GM19351 (cell line): ENCODE data around the gene TLK2.
"Not testable (repeated sequence)": the region's sequence is repeated elsewhere in the genome, so short reads cannot be mapped to it uniquely, and the experiment has no call there.

Source experiments
- ATAC-seq: cut with Tn5 transposase; IDR thresholded peaks from one replicate; pipeline ENCODE4 v1.9.1; 2021; ENCODE audit warnings: mild to moderate bottlenecking, moderate library complexity; ENCODE audit not compliant: unreplicated experiment

TLK2 gene

DNA sequence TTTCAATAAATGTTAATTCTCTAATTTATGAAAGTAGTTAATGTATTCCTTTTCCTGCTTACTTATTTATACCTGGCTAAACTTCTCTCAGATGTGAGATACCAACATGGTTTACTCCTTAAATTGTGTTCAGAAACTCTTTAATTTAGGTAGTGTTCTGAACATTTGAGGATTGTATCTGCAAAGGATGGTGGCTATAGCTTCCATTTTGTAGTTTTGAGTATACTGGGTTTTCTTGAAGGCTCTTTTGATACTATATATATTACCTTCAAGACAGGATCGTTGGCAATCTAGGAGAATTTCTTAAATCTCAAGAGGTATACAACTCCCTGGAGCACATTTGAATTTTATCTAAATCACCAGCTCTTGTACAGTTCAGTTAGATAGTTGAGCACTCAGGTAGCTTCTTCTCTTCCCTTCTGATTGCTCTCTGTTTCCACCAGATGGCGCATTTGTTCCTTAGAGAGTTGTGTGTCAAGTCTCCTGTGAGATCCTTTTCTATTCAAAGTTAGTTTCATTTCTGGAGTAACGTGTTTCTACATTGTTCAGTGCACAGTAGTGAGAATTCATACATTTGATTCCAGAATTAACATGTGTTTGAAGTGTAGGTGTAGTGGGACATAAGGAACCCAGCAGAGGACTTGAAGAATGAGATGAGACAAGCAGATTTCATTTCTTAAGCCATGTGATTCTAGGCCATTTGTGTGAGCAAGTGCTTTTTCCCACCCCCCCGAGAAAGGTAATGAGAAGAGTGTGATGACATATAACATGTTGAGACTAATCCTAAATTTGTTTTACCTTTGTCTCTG is 74.4 kb downstream of the TLK2 start:
- peak; percentile 73 for ATAC-seq

DNA sequence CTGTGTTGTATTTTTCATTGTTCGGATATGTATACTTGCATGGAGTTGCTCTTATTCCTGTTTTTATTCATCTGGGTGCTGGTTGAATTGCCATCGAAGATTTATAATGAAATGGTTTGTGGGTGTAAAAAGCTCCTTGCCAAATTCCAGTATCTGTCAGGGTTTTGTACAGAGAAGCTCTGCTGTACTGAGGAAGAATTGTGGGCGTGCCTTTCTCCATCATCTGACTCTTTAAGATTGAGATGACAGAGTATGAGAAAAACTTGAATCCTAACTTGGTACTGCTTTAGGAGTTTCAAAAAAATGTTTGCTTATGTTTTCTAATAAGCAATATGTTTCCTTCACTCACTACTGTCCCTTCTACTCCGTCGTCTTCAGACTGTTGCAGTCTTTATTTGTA is 78.9 kb downstream of the TLK2 start:
- ATAC-seq, result not testable (repeated sequence)

DNA sequence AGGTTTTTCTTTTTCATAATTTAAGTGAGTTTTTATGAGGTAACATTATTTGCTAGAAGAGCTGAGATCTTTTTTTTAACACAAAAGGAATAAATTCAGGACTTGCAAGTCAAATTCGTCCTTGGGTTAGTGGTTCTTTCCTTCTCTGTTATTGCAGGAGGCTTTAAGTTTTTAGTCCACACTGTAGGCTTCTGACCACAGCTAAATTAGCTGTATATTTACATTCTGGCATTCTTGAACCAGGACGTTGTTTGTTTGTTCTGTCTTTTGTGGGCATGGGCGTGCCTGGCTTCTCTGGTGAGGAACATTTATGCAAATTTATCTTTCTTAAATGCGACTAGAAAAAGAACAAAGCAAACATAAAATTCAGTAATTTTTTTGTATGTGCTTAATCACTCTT is 80.3 kb downstream of the TLK2 start:
- not testable (repeated sequence) for ATAC-seq

DNA sequence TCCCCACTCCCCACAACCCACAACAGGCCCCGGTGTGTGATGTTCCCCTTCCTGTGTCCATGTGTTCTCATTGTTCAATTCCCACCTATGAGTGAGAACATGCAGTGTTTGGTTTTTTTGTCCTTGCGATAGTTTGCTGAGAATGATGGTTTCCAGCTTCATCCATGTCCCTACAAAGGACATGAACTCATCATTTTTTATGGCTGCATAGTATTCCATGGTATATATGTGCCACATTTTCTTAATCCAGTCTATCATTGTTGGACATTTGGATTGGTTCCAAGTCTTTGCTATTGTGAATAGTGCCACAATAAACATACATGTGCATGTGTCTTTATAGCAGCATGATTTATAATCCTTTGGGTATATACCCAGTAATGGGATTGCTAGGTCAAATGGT is 82.3 kb downstream of the TLK2 start:
- not testable (repeated sequence) for ATAC-seq

DNA sequence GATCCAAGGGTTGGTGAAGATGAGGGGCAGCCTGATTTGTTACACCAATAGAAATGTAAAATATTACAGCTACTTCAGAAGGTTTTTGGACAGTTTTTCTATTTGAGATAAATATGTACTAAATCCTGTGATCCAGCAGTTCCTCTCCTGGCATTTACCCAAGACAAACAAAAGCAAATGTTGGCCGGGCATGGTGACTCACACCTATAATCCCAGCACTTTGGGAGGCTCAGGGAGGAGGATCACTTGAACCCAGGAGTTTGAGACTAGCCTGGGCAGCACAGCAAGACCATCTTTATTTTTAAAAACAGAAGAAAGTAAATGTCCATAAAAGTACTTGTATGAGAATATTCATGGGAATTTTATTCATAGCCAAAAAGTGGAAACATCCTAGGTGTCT is 84.0 kb downstream of the TLK2 start:
- ATAC-seq, result no peak

DNA sequence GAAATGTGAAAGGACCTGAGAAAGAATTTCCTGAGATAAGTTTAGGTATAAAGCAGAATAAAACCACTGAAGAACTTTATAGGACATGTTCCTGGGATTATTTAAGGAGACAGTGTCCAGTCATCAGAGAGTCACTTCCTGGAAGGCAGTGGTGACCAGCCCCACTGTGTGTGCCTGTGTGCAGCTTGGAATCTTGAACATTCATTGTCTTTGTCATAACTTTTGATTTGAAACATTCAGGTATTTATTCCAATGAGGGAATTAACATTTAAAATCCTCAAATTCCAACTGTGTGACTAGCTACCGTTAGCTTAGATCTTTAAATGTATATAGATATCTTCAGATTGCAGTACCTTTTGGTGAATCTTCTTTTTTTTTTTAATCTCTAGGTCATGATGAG is 87.2 kb downstream of the TLK2 start:
- ATAC-seq, result no peak

DNA sequence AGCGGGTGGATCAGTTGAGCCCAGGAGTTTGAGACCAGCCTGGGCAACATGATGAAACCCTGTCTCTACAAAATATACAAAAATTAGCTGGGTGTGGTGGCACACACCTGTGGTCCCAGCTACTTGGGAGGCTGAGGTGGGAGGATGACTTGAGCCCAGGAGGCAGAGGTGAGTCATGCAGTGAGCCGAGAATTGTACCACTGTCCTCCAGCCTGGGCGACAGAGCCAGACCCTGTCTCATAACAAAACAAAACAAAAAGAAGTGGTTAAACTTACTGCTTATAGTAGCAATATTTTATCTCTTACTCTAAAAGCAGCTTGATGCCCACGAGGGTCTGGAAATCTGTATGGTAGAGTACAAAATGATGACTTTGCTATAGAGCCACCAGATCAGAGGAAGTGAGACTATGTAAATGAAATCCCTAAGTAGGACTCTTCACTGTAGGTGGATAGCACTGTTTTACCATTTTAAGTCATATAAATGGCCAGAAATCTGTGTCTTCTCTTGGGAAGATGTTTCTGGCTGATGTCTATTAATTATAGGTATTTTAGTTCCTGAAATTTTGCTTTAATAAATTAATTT is 88.5 kb downstream of the TLK2 start:
- no peak for ATAC-seq

DNA sequence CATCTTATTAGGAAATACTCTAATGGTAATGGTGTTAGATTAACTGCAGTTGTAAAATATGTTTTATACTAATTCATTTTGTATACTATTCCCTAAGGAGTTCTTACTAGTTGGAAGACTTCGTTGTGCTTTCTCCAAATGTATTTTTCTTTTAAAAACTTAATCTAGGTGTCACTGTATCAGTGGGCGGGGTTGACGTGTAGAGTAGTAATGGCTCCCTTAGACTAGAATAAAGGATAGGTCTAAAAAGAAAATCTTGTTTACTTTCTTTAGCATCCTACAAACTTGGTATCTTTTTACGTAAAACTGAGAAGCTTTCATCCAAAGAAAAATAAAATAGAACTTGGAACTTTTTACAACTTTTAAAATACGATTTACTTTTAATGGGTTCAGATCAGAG is 93.9 kb downstream of the TLK2 start:
- no peak for ATAC-seq

DNA sequence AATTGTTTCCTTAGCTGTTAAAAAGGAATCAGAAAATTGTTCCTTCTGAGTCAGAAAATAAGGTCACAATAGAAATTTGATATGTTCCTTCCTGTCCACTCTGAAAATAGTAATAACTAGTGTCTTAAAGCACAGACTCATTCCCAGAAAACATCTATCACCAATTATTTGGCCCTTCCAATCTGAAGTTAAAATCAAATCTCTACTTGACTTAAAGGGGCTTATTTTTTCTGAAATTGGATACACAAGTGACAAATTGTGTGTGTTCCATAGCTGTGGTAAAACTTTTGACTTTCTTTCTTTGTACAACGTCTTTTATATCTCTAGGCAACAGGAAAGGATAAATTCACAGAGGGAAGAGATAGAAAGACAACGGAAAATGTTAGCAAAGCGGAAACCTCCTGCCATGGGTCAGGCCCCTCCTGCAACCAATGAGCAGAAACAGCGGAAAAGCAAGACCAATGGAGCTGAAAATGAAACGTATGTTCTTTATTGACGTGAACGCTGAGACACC is 94.3 kb downstream of the TLK2 start:
- ATAC-seq, result no peak

DNA sequence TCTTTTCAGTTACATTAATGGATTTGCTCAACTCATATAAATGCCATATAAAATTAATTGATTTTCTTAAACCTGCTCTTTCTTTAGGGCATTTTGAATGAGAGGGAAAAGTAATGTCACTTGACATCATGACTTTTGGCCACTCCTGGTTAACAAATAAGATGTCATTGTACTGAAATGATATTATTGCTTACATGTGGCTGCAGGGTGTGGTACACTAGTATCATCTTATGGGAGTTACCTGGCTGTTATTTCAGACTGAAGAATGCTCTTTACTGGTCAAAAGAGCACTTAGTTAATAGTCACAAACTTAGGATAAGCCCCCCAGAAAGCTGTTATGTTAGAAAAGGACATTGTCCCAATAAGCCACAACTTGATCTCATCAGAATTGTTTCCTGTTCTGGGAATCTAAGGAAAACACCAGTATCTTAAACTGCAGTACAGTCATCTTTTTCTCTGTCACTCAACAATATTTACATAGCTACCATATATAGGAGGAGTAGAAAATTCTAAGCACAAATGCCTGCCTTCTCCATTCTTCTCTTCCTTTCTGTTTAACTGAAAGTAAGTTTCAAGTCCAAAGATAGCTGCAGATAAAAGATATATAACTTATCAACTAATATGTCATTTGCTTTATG is 95.0 kb downstream of the TLK2 start:
- ATAC-seq, result no peak

DNA sequence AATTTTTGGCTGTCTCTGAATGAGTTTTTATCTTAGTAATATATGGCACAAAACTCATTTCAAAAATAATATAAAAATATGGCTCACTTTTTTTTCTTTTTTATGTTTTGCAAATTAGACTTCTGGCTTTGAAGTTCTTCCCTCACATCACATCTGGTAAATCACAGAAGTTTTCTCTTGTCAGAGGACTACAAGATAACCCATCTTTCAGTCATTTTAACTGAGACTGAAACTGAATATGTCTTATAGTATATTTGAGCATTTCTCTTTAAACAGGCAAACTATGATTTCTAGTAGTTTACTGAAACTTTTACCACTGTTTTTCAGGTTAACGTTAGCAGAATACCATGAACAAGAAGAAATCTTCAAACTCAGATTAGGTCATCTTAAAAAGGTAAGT is 97.8 kb downstream of the TLK2 start:
- no peak for ATAC-seq

DNA sequence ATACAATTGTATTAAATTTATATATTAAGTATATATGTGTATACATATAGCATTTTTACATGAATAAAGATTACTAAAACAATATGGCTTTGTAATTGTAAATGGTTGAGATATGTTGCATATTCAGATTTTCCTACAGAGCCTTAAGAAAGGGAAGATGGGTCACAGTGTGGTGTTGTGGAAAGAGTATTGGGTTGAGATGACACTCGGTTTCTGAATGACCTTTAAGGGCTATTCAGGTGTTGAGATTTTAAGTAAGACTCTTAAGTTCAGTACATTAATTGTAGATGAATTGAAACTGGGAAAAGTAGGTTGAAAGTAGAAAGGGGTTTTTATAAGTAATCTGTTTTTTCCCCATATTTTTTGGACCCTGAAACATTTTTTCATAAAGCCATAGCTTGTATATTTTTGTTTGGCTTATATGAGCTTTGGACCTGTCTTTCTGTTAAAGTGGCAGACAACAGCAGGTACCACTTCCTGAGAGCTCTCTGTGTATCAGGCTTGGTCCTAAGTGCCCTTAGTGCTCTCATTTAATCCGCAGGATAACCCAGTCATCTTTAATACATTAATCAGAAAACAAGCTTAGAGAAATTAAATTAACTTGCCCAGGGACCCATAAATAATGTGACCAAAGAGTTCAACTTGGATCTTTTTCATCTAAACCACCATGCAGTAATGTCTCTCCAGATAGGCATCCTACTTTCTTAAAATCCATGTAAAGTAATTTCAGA is 100.3 kb downstream of the TLK2 start:
- no peak for ATAC-seq

DNA sequence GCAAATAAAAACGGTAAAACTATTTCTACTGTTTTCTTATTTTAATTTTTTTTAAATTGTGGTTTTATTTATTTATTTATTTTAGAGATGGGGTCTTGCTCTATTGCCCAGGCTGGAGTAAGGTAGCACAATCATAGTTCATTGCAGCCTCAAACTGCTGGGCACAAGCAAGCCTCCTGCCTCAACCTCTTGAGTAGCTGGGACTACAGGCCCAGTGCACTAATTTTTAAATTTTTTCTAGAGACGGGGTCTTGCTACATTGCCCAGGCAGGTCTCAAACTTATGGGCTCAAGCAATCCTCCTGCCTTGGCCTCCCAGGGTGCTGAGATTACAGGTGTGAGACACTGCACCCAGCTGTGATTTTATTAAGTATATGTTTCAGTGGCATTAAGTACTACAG is 102.3 kb downstream of the TLK2 start:
- ATAC-seq, result no peak

DNA sequence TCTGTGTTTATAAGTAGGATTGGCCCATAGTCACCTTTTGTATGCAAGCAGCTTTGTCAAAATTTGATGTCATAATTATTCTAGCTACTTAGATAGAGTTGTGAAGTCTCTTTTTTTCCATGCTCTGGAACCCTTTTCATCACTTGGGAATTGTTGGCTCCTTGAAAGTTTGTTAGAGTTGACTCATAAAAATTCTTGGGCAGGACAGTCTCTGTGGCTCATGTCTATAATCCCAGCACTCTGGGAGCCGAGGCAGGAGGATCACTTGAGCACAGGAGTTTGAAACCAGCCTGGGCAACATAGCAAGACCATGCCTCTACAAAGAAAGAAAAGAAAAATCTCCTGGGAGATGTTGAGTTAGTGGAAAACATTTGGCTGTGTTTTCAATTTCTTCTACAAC is 103.1 kb downstream of the TLK2 start:
- ATAC-seq, result no peak

DNA sequence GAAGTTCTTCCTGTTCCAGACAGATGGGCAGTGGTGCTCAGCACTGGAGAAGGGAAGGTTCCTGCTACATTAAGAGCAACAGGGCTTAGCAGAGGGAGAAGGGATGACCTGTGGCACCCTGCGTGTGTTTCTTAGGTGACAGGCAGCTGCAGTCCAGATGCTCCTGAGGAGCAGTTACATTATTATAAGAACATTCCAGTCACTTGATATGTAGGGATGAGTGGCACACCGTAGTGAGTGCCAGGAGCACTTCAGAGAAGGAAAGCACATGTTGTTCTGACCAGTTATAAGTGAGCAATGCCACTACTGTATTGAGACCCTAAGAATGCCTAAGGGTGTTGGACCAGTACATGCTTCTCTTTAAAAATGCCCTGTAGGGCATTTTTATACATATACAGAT is 108.9 kb downstream of the TLK2 start:
- no peak for ATAC-seq

DNA sequence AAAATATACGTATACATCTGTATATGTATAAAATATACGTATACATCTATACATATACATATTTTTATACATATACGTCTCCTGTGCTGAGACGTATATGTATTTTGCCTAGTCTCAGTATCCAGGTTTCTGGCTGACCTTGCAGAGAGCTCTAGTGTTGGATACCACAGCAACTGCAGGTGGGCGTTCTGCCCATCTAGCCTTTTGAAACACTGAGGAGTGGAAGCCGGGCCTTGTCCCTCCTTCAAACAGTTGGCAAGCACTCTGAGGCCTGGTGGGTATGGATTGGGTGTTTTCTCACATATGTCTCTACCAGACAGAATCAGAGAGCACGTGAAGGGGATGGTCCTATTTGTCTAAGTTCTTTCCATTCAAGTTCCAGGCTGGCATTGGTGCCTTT is 109.5 kb downstream of the TLK2 start:
- ATAC-seq, result no peak

DNA sequence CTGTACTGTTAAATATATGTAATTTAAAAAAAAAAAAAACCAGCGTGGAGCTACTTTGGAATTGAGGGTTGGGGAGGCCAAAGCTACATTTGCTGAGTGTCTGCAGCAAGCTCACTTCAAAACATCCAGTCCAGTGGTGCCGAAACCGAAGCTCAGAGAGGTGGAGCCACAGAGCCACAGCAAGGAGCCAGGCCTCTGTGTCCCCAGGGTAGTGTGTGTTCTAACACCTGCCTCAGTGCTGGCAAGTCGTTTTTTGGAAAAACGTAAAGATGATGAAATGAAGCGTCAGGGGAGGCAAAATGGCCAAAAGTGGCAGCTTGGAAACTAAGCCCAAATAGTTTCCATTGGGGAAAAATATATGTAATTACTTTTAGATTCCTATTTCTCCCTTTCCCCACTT is 112.7 kb downstream of the TLK2 start:
- ATAC-seq, result no peak

DNA sequence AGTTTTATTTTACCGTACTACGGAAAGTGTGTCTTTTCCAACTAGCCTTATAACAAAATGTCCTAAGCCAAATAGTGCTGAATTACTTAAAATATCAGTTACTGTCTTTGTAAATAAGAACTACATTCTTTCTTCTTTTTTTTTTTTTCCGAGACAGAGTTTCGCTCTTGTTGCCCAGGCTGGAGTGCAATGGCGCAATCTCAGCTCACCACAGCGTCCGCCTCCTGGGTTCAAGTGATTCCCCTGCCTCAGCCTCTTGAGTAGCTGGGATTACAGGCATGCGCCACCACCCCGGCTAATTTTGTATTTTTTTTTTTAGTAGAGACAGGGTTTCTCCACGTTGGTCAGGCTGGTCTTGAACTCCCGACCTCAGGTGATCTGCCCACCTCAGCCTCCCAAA is 113.2 kb downstream of the TLK2 start:
- not testable (repeated sequence) for ATAC-seq

DNA sequence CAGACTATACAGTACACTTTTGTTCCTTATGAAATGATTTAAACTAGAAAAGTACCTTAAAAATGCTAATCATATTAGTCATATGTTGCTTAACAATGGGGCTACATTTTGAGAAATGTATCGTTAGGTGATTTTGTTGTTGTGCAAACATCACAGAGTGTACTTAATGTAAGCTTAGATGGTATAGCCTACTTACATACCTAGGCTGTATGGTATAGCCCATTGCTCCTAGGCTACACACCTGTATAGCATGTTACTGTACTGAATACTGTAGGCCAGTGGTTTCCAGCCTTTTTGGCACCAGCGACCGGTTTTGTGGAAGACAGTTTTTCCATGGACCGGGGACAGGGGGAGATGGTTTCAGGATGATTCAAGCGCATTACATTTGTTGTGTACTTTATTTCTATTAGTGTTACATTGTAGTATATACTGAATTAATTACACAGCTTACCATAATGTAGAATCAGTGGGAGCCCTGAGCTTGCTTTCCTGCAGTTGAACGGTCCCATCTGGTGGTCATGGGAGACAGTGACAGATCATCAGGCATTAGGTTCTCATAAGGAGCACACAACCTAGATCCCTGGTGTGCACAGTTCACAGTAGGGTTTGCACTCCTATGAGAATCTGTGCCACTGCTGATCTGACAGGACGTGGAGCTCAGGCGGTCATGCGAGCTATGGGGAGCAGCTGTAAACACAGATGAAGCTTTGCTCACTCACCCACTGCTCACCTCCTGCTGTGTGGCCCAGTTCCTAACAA is 113.9 kb downstream of the TLK2 start:
- no peak for ATAC-seq

DNA sequence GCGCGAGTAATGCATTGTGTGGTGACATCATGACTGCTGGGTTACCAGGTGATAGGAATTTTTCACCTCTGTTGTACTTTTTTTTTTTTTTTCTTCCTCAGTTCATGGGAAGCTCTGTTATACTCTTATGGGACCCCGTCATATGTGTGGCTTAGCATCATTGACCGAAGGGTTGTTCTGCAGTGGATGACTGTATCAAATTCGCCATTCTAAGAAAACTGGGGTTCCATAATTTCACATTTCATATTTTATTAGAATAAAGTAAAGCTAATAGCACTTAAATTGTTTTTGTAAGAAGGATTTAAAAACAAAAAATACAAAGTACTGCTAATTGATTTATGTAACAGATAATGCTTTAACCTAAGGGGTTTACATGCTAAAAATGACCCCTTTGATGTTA is 116.9 kb downstream of the TLK2 start:
- no peak for ATAC-seq

DNA sequence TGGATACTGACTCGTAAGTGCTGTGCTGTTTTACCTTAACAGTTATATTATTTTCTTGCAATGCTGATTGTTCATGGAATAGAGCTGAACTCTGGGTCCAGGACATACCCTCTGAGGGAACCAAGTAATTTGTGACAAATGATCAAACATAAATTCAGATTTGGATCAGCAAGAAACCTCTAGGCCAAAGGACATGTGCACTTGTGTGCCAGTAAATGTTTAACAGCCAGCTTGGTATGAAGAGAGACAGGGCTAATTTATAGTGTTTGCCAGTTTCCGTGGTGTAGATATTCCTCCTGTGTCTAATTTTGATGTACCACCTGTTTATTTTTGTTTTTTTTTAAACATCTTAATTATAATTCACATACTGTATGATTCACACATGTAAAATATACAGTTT is 118.0 kb downstream of the TLK2 start:
- ATAC-seq, result no peak
